Measurements from ENCODE around the gene ATP11B.
A peak's percentile ranks its signal among the peaks of the same experiment; 100 is the strongest.
"Not testable (repeated sequence)": the region's sequence is repeated elsewhere in the genome, so short reads cannot be mapped to it uniquely, and the experiment has no call there.

ATP11B gene

GRCh38 chr3:182795389-182795782 lies 2.1 kb downstream of the ATP11B start:
- peak overlapping the region; percentile 96 for H3K4me3 ChIP-seq (ENCODE audit: low read depth, low read length)
- TF ChIP-seq CTCF (IDR thresholded peaks at IDR 0.05; ENCODE audit: low read depth, low read length) (no peak), MAX (IDR thresholded peaks at IDR 0.05; ENCODE audit: low read depth, low read length) (no peak), MYC (IDR thresholded peaks at IDR 0.05; ENCODE audit: low read depth, low read length) (no peak), POLR2A (IDR thresholded peaks at IDR 0.05; ENCODE audit: extremely low read depth, insufficient read length) (no peak)
- peak; percentile 80 for DNase-seq (ENCODE audit: low read depth)

GRCh38 chr3:182796310-182796709 lies 3.0 kb downstream of the ATP11B start:
- TF ChIP-seq CTCF (IDR thresholded peaks at IDR 0.05; ENCODE audit: low read depth, low read length): no peak
- TF ChIP-seq POLR2A (IDR thresholded peaks at IDR 0.05; ENCODE audit: extremely low read depth, insufficient read length): no peak
- TF ChIP-seq MAX (IDR thresholded peaks at IDR 0.05; ENCODE audit: low read depth, low read length): no peak
- no peak for TF ChIP-seq MYC (IDR thresholded peaks at IDR 0.05; ENCODE audit: low read depth, low read length)
- DNase-seq (ENCODE audit: low read depth): no peak
- H3K4me3 ChIP-seq (ENCODE audit: low read depth, low read length): no peak overlapping the region

GRCh38 chr3:182797876-182798275 lies 4.6 kb downstream of the ATP11B start:
- no peak overlapping the region for H3K4me3 ChIP-seq (ENCODE audit: low read depth, low read length)
- TF ChIP-seq MYC (IDR thresholded peaks at IDR 0.05; ENCODE audit: low read depth, low read length) (no peak), POLR2A (IDR thresholded peaks at IDR 0.05; ENCODE audit: extremely low read depth, insufficient read length) (no peak), MAX (IDR thresholded peaks at IDR 0.05; ENCODE audit: low read depth, low read length) (no peak), CTCF (IDR thresholded peaks at IDR 0.05; ENCODE audit: low read depth, low read length) (no peak)
- DNase-seq (ENCODE audit: low read depth): no peak

- H3K4me3 ChIP-seq (ENCODE audit: low read depth, low read length); DNase-seq (ENCODE audit: low read depth): not testable (repeated sequence)
Observed at GRCh38 chr3:182799143-182799542, 5.8 kb downstream of the ATP11B start.

- DNase-seq (ENCODE audit: low read depth): no peak
- TF ChIP-seq POLR2A (IDR thresholded peaks at IDR 0.05; ENCODE audit: extremely low read depth, insufficient read length) (no peak), MAX (IDR thresholded peaks at IDR 0.05; ENCODE audit: low read depth, low read length) (no peak), MYC (IDR thresholded peaks at IDR 0.05; ENCODE audit: low read depth, low read length) (no peak), CTCF (IDR thresholded peaks at IDR 0.05; ENCODE audit: low read depth, low read length) (no peak)
- H3K4me3 ChIP-seq (ENCODE audit: low read depth, low read length): no peak overlapping the region
Observed at GRCh38 chr3:182800508-182800907, 7.2 kb downstream of the ATP11B start.

GRCh38 chr3:182802413-182803390 lies 9.4 kb downstream of the ATP11B start:
- TF ChIP-seq CTCF (IDR thresholded peaks at IDR 0.05; ENCODE audit: low read depth, low read length): no peak
- no peak for TF ChIP-seq MYC (IDR thresholded peaks at IDR 0.05; ENCODE audit: low read depth, low read length)
- no peak for TF ChIP-seq MAX (IDR thresholded peaks at IDR 0.05; ENCODE audit: low read depth, low read length)
- TF ChIP-seq POLR2A (IDR thresholded peaks at IDR 0.05; ENCODE audit: extremely low read depth, insufficient read length): no peak
- H3K4me3 ChIP-seq (ENCODE audit: low read depth, low read length): no peak overlapping the region
- peak; percentile 60 for DNase-seq (ENCODE audit: low read depth)
